ENCODE data around the gene PCDH9. TPM values are rescaled to one million over a fixed set of nuclear protein-coding genes. Genes with fewer than 3 reads are reported as not detected.

Gene PCDH9
- total RNA-seq, 2 experiments from 2014 or later = 0.14 to 0.21 TPM

DNA sequence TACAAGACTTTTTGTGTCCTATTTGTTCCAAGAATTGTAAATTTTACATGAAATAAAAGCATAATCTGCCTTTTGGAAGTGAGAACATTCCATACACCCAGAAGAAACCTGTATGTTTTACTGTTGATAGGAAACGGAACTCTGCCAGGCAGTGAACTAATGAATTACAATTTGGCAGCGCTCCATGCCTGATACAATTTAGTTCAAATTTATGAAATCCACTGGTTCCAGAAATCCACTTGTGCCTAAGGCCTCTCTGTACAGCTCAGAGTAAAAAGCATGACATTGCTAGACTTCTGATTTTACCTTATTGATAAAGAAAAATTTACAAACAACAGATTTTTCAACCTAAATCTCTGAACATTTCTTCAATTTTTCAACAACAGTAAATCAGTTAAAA, 78.1 kb downstream of the PCDH9 start:
- DNase-seq (no peak), ATAC-seq (no peak)
- Mint-ChIP-seq H3K27ac (no peak overlapping the region), H3K4me3 (no peak overlapping the region), H3K27me3 (no peaks in the 10 kb centered on the region), H3K36me3 (ENCODE audit: low read depth) (no peaks in the 10 kb centered on the region), H3K9me3 (ENCODE audit: low read depth) (no peaks in the 10 kb centered on the region), H3K4me1 (no peaks in the 10 kb centered on the region)
- POLR2A ChIA-PET = no interaction called here
- intact Hi-C loops (cut with DNase I, micrococcal nuclease) = no loop called here
- CTCF ChIA-PET = no interaction called here

DNA sequence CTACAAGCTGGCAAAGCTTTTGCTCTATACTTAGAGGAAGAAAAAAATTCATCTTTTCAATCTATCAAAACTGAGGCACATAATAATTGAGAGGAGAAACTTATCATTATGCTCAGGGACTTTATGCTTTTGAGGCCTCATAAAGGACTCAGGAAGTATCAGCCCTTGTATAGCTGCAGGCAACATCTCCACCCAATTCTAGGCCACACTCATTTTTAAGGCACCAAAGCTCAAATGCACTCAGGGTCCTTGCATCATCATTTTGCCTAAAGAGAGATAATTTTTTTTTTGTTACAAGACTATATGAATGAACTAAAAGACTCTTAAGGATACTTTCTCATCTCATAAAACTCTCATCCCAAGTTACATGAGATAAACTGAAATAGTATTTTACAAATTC, 78.5 kb downstream of the PCDH9 start:
- H3K27ac Mint-ChIP-seq = no peak overlapping the region
- H3K4me1 Mint-ChIP-seq = peaks cover 4% of the 10 kb centered on the region
- no peaks in the 10 kb centered on the region for H3K36me3 Mint-ChIP-seq (ENCODE audit: low read depth)
- H3K9me3 Mint-ChIP-seq (ENCODE audit: low read depth) = no peaks in the 10 kb centered on the region
- intact Hi-C loops (cut with DNase I, micrococcal nuclease) = no loop called here
- DNase-seq = no peak
- no peaks in the 10 kb centered on the region for H3K27me3 Mint-ChIP-seq
- ATAC-seq = no peak
- POLR2A ChIA-PET = no interaction called here
- H3K4me3 Mint-ChIP-seq = no peak overlapping the region
- CTCF ChIA-PET = no interaction called here

DNA sequence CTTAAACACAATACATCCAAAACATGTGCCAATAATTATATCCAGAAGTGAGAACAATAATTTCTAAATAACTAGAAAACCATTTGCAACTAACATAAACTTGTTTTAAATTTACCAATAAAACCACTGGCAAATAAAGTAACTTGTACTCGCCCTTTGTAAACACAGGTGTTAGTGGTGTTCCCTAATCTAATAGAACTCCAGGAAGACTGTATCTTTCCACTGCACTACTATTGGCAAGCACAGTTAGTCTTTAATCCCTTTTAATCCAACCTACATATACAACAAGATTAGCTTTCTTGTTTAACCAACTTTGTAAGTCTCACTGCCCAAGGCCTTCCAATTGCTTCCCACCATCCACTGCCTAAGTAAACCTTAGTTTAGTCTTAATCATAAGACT, 79.5 kb downstream of the PCDH9 start:
- ATAC-seq = no peak

DNA sequence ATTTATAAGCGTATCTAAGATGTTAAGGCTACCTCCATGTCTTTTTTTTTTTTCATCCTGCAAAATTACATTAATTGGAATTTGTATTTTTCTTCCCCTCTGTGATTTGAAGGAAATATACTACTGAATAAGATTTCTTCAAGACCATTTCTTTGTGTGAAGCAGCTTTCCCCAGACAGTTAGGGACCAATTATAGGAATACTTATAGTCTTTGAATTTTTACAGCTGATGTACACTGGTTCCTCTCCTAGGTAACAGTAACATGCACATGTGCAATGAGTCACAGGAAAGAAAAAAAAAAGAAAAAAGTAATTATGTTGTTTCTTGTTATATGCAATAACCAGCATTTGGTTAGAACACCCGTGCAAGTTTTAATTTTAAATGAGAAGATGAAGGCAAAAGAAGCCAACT, 82.0 kb downstream of the PCDH9 start:
- no peak overlapping the region for H3K27ac Mint-ChIP-seq
- DNase-seq = no peak
- intact Hi-C loops (cut with DNase I, micrococcal nuclease) = no loop called here
- POLR2A ChIA-PET = no interaction called here
- no peaks in the 10 kb centered on the region for H3K36me3 Mint-ChIP-seq (ENCODE audit: low read depth)
- no peaks in the 10 kb centered on the region for H3K9me3 Mint-ChIP-seq (ENCODE audit: low read depth)
- no peak overlapping the region for H3K4me3 Mint-ChIP-seq
- ATAC-seq = no peak
- peaks cover 4% of the 10 kb centered on the region for H3K4me1 Mint-ChIP-seq
- H3K27me3 Mint-ChIP-seq = no peaks in the 10 kb centered on the region
- CTCF ChIA-PET = no interaction called here

More for the DNA sequence above, 79.5 kb downstream of the PCDH9 start:
- Mint-ChIP-seq H3K36me3 (ENCODE audit: low read depth) (no peaks in the 10 kb centered on the region), H3K4me1 (peaks cover 4% of the 10 kb centered on the region), H3K4me3 (no peak overlapping the region), H3K27ac (no peak overlapping the region), H3K9me3 (ENCODE audit: low read depth) (no peaks in the 10 kb centered on the region), H3K27me3 (no peaks in the 10 kb centered on the region)
- intact Hi-C loops (cut with DNase I, micrococcal nuclease) = no loop called here
- no peak for DNase-seq
- CTCF ChIA-PET = no interaction called here
- POLR2A ChIA-PET = no interaction called here

DNA sequence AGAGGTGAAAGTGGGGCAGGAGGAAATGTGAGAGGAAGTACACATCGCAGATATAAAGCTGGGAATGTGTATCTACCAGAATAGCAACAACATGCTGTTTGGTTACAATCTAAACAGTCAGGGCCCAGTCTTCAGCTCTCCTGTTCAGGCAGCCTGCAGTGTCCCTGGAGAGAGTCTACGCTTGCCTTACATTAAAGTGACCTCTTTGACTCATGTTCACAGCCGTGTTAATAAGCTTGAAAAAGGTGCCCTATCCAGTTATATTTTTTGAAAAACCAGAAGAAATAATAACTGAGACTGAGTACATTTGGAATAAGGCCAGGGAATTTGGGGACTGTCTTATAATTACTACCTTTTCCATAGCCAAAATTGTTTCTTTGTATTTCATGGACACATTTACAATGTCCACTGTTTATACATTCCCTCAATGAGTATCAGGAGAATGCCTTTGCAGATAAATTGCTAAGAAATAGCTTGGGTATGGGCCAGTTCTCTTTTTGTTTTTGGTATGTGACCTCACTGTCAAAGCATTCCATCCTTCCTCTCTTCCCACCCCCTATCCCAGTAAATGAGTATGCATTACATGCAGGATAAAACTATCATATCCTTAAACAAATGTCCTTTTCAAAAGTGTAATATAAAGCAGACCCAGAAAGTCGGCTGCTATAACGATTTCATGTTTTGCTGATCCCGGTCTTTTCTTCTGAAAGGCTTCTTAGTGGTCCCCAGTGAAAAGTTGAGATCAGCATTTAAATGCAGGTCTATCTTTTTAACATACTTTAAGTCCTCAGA, 82.6 kb downstream of the PCDH9 start:
- no peak overlapping the region for H3K27ac Mint-ChIP-seq
- ChIA-PET POLR2A (no interaction called here), CTCF (no interaction called here)
- H3K9me3 Mint-ChIP-seq (ENCODE audit: low read depth) = no peaks in the 10 kb centered on the region
- no peaks in the 10 kb centered on the region for H3K36me3 Mint-ChIP-seq (ENCODE audit: low read depth)
- intact Hi-C loops (cut with DNase I, micrococcal nuclease) = no loop called here
- no peaks in the 10 kb centered on the region for H3K27me3 Mint-ChIP-seq
- DNase-seq (no peak), ATAC-seq (no peak)
- H3K4me3 Mint-ChIP-seq = no peak overlapping the region
- peaks cover 4% of the 10 kb centered on the region for H3K4me1 Mint-ChIP-seq

DNA sequence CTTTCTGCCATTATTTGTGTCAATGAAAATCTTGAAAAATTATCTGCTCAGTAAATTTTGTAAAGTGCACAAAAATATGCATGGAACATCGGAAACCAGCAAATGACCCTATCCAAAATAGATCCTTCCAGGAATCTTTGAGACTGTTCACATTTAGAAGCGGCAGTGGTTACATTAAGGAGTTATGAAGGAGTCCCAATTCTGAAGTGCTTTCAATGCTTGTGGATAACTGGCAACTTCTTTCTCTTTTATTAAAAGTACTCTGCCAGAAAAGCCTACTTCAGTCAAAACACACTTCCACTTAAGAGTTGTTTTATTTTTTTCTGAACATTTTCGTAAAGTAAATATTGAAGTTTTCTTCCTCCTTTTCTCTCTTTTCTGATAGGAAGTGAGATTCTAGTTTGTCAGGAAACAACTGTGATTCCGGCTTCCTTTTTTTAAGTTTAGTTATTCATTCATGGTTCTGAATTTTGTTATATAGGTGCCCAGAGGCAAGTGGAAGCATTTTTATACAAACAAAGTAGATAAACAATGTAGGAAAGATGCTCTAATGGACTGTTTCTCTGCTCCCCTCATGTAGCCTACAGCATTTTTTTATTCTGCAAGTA, 83.5 kb downstream of the PCDH9 start:
- peaks cover 4% of the 10 kb centered on the region for H3K4me1 Mint-ChIP-seq
- POLR2A ChIA-PET = no interaction called here
- CTCF ChIA-PET = no interaction called here
- intact Hi-C loops (cut with DNase I, micrococcal nuclease) = no loop called here
- H3K9me3 Mint-ChIP-seq (ENCODE audit: low read depth) = no peaks in the 10 kb centered on the region
- ATAC-seq = no peak
- H3K27ac Mint-ChIP-seq = no peak overlapping the region
- H3K27me3 Mint-ChIP-seq = no peaks in the 10 kb centered on the region
- no peaks in the 10 kb centered on the region for H3K36me3 Mint-ChIP-seq (ENCODE audit: low read depth)
- no peak for DNase-seq
- H3K4me3 Mint-ChIP-seq = no peak overlapping the region

DNA sequence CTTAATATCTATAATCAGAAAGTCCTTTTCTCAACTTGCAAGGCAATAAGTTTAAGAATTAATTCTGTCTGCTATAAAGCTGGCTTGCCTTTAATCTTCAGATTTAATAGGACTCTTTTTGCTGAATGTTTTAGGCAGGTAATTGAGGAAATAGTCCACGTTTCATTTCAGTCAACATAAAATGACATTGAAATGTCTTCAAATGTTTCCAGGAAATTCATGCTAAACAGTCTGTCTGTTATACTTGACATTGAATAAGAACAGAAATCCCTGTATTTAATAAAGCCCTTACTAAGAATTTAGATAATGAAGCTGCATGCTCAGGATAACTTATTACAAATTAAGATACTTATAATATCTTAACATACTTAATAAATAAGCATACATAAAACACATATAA, 84.2 kb downstream of the PCDH9 start:
- ChIA-PET CTCF (no interaction called here), POLR2A (no interaction called here)
- Mint-ChIP-seq H3K27me3 (no peaks in the 10 kb centered on the region), H3K4me3 (no peak overlapping the region), H3K36me3 (ENCODE audit: low read depth) (no peaks in the 10 kb centered on the region), H3K4me1 (peaks cover 4% of the 10 kb centered on the region), H3K9me3 (ENCODE audit: low read depth) (no peaks in the 10 kb centered on the region), H3K27ac (no peak overlapping the region)
- intact Hi-C loops (cut with DNase I, micrococcal nuclease) = no loop called here
- DNase-seq (no peak), ATAC-seq (no peak)

DNA sequence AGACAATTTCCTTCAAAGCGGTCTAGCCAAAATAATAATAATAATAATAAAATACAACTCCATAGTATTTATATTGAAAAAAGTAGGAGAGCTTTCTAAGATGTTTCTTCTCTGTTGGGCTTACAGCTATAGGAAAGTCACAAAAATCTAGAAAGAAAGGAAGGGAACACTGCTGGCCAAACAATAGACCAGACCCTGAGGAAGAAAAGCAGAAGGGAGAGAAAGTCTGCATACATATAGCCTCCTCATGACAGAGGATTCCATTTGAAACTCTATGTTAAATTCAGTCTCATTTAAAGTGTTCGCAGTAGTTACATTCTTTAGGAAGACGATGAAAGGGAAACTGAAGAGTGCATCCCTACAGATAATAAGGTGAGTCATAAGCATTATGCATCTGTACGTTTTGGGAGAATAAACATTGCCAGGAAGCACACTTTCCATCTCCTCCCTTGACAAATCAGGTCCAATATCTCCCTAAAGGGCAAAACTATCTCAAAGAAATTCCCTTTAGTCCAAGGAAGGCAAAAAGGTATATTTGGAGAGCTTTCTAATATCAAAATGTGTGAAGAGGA, 86.5 kb downstream of the PCDH9 start:
- H3K9me3 Mint-ChIP-seq (ENCODE audit: low read depth) = no peaks in the 10 kb centered on the region
- ChIA-PET POLR2A (no interaction called here), CTCF (interaction anchor here (0.6 kb wide), 1 partner anchor 36 kb away, joined by 4 read pairs; no protein-coding TSS in a partner anchor)
- H3K27ac Mint-ChIP-seq = no peak overlapping the region
- ATAC-seq = no peak
- no peaks in the 10 kb centered on the region for H3K36me3 Mint-ChIP-seq (ENCODE audit: low read depth)
- peaks cover 4% of the 10 kb centered on the region for H3K4me1 Mint-ChIP-seq
- no peak overlapping the region for H3K4me3 Mint-ChIP-seq
- no peaks in the 10 kb centered on the region for H3K27me3 Mint-ChIP-seq
- no peak for DNase-seq
- intact Hi-C loops (cut with DNase I, micrococcal nuclease) = no loop called here

DNA sequence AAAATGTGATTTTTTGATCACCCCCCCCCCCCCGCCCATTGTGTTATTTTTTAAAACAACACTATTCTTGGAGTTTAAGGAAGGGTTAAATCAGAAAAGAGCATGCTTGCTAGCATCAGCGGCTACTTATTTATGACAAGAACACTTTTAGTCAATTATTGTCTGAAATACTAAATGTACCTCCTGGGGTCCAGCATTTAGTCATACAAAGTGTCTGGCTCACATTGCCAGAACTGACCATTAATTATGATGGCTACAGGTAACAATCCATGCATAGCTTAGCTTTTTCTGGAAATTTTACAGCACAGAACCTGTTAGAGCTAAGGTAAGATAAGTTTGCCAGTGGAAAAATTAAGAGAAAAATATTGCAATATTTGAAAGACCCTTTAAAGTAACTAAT, 90.1 kb downstream of the PCDH9 start:
- intact Hi-C loops (cut with DNase I, micrococcal nuclease) = no loop called here
- POLR2A ChIA-PET = no interaction called here
- CTCF ChIA-PET = no interaction called here
- Mint-ChIP-seq H3K27ac (no peak overlapping the region), H3K36me3 (ENCODE audit: low read depth) (no peaks in the 10 kb centered on the region), H3K4me1 (no peaks in the 10 kb centered on the region), H3K27me3 (no peaks in the 10 kb centered on the region), H3K9me3 (ENCODE audit: low read depth) (no peaks in the 10 kb centered on the region), H3K4me3 (no peak overlapping the region)
- ATAC-seq = no peak
- no peak for DNase-seq

DNA sequence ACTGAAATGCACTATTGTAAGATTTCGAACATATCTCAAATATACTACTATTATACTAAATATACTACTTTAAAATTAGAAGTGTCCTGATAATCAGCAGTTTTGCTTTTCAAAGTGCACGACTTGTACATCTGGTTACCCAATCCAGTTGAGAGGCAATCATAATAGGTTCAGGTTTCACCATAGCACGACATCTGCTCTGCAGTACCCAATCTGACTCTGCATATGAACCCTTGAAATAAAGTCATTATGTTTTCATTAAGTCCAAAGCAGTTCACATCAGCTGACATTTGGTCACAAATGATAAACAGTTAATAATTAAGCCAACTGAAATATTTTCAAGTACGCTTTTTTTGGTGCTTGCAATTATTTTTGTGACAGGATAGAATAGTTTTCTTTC, 90.6 kb downstream of the PCDH9 start:
- Mint-ChIP-seq H3K36me3 (ENCODE audit: low read depth) (no peaks in the 10 kb centered on the region), H3K27me3 (no peaks in the 10 kb centered on the region), H3K9me3 (ENCODE audit: low read depth) (no peaks in the 10 kb centered on the region), H3K4me3 (no peak overlapping the region), H3K4me1 (no peaks in the 10 kb centered on the region), H3K27ac (no peak overlapping the region)
- ChIA-PET CTCF (no interaction called here), POLR2A (no interaction called here)
- no peak for DNase-seq
- ATAC-seq = no peak
- intact Hi-C loops (cut with DNase I, micrococcal nuclease) = no loop called here

DNA sequence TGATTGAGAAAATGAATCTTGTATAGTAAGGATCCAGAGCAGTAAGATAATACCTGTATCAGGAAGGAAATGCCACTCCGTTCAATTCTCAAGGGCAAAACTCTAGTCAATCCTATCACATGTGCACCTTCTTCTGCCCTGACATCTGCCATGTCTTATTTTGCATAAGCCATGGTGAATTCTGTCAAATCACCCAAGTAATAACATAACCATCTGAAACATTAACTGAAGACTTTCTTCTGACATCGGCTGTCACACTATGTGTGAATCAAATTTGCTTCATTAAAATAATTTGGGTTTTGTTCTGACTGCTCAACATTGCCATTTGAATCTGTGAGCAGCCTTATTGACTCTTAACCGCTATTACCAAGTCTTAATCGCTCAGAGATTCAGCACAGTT, 91.2 kb downstream of the PCDH9 start:
- Mint-ChIP-seq H3K9me3 (ENCODE audit: low read depth) (no peaks in the 10 kb centered on the region), H3K27ac (no peak overlapping the region), H3K4me1 (peaks cover 2% of the 10 kb centered on the region), H3K4me3 (no peak overlapping the region), H3K36me3 (ENCODE audit: low read depth) (no peaks in the 10 kb centered on the region), H3K27me3 (no peaks in the 10 kb centered on the region)
- ChIA-PET POLR2A (no interaction called here), CTCF (no interaction called here)
- intact Hi-C loops (cut with DNase I, micrococcal nuclease) = no loop called here
- ATAC-seq (no peak), DNase-seq (no peak)

DNA sequence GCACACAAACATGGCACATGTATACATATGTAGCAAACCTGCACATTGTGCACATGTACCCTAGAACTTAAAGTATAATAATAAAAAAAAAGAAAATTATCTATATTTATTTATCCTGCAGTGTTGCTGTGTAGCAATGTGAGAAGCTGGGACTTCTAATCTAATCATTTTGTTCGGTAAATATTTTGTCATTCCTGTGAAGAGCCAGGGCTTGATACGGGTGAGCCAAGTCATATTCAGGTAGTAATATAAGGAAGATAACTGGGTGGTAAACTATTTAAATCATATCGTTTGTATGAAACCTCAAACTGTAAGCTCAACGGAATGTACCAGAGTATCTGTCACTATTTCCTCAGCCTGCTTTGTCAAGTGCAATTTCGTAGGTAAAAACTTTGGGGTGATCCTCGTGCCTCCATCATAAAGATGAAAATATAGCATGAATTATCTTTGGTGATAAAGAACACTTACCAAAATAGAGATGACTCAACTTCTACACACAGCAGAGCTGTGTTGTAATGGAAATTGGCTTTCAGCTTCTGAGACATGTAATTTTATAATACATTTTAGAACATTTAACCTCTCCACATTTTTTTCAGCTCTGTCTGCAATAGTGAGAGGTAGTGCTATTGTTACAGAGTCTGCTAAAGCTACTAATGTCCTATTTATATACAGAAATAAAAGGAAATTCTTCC, 92.9 kb downstream of the PCDH9 start:
- CTCF ChIA-PET = no interaction called here
- no peak overlapping the region for H3K4me3 Mint-ChIP-seq
- ATAC-seq (no peak), DNase-seq (no peak)
- H3K27me3 Mint-ChIP-seq = no peaks in the 10 kb centered on the region
- H3K4me1 Mint-ChIP-seq = peaks cover 7% of the 10 kb centered on the region
- intact Hi-C loops (cut with DNase I, micrococcal nuclease) = no loop called here
- no peak overlapping the region for H3K27ac Mint-ChIP-seq
- H3K9me3 Mint-ChIP-seq (ENCODE audit: low read depth) = no peaks in the 10 kb centered on the region
- no peaks in the 10 kb centered on the region for H3K36me3 Mint-ChIP-seq (ENCODE audit: low read depth)
- POLR2A ChIA-PET = no interaction called here
